ENCODE measurements around the gene RAB26.

RAB26 gene

DNA sequence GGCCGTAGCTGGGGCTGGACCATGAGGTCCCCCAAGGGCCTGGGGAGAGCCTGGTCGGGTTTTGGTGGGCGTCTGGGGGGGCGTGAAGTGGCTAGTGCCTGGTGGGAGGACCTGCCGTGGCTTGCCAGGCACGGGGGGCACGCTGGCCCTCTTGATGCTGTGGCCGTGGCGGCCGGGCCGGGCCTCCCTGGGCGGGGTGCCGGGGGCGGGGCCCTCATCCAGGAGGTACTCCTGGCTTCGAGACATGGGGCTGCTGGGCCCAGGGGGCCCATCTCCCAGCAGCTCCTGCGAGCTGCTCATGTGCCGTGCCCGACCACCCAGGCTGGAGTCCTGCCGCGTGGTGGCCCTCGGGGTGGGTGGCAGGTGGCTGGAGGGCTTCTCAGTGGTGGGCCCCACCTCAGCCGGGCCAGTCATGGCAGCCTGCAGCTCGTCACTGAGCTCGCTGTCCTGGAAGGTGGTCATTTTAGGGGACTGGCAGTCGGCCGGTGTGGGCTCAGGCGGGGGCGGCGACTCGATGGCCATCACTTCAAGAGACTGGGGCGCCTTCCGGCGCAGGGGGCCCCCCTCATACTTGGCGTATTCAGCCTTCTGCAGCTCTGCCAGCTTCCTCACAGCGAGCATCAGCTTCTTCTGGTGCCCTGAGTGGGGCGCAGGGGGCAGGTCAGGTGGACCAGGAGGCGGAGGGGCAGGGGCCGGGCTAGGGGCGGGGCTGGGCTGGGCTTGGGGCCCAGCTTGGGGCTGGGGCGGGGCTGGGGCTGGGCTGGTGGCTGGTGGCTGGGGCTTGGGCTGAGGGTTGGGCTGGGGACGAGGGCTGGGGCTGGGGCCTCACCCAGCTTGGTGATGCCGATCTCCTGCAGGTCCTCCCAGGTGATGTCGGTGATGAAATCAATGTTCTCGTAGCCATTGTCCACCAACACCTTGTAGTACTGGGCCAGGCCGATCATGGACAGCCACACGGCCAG lies 32.8 kb downstream of the RAB26 start:
- DNase-seq = no peak

DNA sequence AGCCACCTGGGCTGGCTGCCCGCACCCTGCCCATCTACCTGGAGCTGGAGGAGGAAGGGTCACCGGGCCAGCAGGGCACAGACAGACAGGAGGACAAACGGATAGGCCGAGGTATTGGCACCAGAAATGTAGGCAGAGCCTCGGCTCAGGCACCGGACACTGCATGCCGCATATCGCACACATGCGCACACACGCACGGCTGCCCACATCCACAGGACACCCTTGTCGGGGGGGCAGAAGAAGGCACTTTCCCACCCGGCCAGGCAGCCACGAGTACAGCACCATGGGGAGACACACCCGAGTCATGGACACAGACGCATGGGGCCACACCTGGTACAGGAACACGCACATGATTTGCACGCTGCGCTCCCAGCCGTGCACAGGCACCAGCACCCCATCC lies 33.5 kb downstream of the RAB26 start:
- DNase-seq = no peak

DNA sequence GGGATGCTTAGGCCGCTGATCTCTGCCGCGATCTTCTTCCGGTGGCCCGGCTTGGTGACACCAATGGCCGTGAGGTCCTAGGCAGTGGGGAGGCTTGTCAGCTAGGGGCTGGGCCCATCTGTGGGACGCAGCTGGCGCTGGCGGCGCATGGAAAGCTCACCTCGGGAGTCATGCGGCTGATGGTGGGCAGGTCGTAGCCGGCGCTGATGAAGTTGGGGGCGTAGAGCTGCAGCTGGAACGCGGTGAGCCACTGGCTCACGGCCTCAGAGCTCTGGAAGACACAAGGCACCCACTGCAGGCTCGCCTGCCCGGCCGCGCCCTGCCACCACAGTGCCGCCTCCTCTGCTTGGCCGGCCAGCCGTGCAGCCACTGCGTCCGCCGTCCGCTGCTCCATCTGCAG lies 35.2 kb downstream of the RAB26 start:
- DNase-seq = no peak

DNA sequence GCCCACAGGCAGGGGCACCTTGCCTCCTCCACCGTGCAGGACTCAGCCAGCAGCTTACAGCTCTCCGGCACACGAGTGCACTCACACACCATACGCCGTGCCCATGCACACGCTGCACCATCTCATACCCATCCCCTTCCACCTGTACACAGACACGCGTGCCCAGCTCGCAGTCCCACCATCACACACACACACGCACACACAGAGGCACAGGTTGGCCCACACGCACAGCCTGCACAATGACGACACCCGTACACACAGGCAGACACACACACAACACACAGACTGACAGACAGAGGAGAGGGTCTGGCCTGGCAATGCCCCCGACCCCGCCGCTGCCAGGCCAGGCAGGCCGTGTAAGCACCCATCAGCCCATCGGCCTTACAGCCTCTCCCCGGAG lies 35.9 kb downstream of the RAB26 start:
- no peak for DNase-seq

DNA sequence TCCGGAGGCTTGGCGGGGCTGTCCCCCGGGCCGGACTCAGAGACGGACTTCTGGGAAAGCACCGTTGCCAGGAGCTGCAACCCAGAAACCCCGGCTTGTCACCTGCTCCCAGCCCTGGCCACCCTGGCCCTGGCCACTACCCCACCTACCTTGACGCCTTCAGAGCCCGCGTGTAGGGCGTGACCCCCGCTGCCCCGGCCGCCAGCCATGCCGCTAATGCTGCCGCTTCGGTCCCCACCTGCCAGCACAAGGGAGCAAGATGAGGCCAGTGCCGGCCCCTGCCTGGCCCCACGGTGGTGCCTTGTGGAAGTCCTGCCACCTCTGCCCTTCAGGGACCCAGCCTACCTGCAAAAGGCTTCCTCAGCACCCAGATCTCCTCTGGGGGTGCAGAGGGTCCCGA lies 36.5 kb downstream of the RAB26 start:
- DNase-seq = no peak

DNA sequence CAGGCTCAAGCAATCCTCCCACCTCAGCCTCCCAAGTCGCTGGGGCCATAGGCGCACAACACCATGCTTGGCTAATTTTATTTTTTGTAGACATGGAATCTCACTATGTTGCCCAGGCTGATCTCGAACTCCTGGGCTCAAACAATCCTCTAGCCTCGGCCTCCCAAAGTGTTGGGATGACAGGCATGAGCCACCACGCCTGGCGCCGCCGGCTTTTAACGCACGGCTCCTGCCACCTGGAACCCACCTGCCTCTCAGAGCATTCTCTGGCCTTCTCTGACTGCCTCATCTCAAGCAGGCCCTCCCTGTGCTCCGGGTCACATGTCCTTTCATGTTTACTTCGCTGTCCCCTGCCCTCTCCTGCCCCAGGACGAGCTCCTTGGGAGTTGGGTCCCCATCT lies 37.6 kb downstream of the RAB26 start:
- DNase-seq = no peak

DNA sequence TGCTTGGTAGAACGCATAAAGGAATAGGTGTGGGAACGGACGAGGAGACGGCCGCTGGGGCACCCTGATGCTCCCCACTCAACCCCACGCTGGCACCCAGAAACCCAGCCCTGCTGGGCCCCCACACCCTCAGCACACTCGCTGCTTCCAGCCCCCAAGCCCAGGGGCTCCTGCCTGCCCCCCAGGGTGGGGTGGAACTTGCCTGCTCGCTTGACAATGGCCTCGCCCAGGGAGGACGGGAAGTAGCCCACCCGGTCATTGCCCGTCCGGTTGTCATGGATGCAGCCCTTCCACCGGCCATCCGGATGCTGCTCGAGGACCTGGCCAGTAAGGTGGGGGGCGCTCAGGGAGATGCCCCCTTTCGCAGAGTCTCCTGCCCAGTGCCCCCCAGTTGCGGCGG lies 38.1 kb downstream of the RAB26 start:
- no peak for DNase-seq

DNA sequence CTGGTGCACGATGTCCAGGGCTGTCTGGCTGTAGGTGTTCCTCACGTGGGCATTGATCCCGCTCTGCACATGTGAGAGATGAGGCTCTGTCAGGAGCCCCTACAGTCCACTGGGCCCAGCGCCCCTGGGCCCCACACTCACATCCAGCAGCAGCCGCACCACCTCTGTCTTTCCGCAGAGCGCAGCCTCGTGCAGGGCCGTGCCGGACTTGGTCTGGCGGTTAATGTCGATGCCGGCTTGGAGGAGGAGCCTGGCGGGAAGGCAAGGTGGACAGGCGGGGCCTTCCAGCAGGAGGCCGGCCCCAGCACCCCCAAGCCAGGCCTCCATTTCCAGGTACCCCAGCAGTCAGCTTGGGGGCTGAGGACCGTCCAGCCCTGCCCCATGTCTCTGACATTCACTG lies 38.8 kb downstream of the RAB26 start:
- no peak for DNase-seq

DNA sequence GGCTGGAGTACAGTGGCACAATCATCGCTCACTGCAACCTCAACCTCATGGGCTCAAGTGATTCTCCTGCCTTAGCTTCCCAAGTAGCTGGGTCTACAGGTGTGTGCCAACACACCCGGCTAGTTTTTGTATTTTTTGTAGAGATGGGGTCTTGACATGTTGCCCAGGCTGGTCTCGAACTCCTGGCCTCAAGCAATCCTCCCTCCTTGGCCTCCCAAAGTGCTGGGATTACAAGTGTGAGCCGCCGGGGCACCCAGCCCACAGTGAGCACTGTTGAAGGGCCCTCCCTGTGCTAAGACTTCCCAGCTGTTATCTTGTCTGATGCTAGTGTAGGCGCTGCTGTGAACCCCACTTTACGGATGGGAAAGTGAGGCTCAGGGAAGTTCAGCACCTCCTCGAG lies 40.0 kb downstream of the RAB26 start:
- no peak for DNase-seq

DNA sequence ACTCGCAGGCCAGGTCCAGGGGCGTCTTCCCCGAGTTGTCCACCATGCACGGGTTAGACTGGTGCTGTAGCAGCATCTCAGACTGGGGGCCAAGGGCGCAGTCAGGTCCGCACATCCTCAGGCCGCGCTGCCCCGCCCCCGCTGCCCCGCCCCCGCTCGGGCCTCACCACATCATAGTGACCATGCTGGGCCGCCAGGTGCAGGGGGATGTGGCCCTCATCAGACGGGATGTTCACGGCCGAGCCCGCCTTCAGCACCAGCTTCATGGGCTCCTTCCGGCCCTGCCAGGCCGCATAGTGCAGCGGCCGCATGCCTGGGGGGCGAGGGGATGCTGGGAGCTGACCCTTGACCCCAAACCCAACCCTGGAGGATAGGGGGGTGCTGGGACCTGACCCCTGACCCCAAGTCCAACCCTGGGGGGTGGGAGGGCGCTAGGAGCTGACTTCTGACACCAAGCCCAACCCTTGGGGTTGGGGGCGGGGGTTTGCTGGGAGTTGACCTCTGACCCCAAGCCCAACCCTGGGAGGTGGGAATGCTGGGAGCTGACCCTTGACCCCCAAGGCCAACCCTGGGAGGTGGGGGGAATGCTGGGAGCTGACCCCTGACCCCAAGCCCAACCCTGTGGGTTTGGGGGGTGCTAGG lies 40.9 kb downstream of the RAB26 start:
- DNase-seq = no peak

DNA sequence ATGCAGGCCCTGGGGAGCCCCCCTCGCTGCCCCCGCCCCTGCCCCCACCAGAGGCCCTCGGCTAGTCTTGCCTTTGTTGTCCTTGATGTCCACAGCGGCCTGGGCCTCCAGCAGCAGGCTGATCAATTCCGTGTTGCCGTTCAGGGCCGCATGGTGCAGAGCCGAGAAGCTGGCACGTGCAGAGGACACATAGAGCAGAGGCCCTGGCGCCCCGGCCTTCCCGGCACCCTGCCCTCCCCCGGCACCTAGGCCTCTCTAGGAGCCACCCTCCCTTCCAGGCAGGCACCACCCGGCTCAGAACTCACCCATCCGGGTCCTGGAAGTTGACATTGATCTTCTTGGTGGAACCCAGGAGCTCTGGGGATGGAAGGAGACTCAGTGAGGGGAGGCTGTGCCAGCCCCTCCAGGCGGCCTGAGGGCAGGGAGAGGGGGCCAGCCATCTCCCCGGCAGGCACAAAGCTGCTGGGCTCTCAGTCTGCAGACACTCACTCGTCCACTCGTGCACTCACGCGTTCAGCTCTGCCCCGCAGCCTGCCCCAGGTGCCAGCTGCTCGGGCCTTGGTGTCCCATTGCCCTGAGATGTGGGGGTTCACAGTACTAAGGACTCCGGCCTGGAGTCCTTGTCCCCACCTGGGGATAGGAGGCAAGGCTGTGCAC lies 41.7 kb downstream of the RAB26 start:
- DNase-seq = no peak

DNA sequence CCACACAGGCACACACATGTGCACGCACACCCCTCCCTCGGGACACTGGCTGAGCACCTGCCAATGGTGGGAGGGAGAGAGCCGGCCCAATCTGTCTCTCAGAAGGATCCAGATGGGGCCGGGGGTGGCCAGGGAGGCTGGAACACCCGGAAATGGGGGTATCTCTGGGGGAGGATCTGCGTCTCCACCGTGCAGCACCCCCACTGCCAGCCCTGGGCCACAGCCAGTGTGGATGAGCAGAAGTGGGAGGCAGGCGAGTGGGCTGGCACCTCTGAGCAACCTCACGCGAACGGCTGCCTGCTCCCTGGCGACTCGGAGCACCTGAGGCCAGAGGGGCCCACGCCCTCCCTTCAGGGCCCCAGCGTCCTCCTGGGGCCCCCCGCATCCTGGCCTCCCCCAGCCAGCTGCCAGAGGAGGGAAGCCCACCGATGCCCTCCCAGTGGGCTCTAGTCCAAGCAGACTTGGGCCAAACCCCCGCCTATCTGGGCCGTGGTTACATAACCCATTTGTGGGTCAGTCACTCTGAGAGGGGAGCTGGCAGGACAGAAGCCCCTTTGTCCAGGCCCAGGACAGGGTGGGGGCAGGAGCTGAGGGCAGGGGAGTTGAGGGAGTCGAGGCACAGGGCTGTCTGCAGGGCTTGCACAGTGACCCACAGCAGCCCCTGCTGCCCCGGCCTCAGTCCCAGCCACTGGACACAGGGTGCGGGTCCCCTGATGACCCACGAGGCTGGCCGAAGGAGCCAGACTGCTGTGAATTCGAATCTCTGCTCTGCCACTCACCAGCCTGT lies 42.4 kb downstream of the RAB26 start:
- no peak for DNase-seq

DNA sequence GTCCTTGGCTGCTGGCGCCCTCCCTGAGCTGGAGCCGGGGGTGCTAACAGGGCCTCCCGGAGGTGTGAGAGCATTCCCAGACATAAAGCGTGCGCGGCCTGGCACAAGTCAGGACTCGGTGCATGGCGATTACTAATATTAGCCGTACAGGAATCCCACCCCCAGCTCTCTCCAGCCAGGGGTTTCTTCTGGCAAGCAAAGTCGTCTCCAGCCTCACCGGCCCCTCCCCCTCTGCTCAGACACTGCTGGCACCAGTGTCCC lies 43.0 kb downstream of the RAB26 start:
- no peak for DNase-seq

DNA sequence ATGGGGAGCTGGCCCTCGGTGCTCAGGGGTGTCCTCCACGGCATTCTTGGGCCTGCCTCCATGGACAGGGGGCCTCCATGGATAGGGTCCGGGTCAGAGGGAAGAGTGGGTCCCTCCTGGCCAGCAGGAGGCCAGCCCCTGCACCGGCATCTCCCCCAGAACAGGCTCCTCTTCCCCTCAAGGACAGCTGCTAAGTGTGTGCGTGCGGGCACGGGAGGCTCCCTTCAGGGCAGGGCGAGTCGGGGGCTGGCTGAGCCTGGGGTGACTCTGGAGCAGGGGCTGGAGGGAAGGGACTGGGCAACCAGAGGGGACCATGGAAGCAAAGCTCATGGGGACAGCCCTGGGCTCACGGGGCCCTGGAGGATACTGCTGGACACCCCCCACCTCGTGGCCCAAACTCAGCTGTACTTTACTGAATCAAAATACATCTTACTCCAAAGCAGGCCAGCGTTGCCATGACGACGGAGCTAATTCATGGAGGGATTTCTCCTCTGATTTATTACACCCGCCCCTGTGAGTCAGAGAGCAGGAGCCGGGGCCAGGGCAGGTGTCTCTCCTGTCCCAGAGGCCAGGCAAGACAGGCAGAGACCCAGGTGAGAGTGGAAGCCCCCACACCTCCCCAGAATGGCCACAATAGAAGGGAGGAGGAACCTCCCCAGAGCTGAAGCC lies 45.9 kb downstream of the RAB26 start:
- DNase-seq = no peak

DNA sequence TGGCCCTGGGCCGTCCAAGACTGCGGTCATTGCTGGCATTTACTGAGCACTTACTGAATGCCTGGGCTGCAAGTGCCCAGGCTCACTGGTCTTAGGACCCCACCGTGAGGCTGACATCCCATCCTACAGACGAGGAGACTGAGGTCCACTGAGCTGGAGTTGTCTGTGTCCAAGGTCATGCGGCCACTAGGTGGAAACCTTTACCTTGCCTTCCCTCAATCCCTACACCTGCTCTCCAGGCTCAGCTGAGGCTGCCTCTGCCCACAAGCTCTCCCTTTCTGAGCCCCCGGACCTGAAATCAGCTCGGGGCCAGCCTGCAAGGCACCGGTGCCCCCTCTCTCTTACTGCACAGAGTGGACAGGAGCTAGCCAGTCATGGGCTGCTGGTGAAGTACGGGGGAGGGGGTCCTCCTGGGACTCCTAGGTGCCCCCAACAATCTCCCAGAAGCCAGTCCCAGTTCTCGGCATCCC lies 46.5 kb downstream of the RAB26 start:
- DNase-seq = no peak

DNA sequence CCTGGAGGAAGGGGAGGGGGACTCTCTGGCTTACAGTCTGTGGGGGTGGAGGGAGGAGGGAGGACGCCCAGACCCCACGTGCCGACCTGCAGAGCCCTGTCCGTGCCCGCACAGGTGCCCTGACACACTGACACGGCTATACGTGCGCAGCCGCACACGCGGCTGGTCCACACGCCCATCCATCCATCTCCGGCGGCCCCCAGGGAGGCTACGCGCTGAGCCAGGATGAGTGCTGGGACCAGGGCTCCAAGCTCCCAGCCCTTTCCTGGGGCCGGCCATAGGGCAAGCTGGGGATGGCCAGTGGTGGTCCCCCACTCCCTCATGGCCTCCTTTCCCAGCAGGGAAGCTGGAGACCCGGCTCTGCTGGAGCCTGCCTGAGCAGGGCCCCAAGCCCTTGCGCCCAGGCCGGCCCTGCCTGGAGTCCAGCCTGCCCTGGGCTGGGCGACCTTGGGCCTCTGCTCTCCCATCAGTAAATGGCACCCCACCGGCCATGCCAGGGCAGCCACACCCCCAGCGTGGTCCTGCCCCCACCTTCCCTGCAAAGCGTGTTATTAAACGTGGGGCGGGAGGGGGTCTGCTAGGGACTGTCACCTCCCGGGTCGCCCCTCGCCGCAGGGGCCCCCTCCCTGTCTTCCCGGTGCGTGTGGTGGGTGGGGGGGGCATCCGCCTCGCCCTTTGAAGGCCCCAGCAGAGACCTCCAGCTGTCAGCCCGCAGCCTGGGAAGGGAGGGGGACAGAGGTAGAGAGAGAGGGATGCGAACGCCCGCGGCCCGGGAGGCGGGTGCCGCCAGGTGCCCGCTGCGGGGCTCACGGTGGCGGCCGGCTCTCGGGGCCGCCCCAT lies 47.1 kb downstream of the RAB26 start:
- DNase-seq = no peak

DNA sequence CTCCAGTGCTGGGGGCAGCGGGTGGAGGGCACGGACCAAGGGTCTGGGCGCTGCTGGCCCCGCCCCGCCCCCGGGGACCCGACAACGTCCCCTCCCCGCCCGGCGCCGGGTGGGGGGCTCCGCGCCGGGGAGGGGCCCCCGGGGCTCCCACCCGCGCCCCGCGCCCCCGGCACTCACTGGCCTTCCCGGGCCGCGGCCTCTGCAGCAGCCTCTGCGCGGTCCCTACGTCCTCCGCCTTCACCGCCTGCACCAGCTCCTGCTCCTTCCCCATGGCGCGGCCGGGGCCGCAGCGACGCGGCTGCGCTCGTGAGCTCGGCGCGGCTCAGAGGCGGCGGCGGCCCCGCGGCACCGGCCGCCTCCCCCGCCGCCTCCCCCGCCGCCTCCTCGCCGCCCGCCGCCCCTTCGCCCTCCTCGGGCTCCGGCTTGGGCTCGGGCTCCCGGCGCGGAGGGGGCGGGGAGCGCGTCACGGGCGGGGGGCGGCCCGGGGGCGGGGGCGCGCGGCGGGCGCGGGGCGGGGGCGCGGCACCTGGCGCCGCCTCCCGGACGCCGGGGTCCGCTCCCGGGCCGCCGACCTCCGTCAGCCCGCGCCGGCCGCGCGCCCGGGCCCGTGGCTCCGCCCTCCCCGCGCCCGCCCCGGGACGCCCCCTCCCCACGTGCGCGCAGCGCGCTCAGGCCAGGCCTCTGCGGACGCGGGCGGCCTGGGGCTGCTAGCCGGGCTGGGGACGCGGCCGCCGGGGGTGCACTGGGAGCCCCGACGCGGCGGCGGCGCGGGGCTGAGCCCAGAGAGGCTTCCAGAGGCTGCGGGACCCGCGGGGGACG lies 47.9 kb downstream of the RAB26 start, which contains the start of gene CASKIN1:
Gene CASKIN1, minus strand, starts transcription at position 444 of the 819 bp plus-strand sequence. Its CDS starts 173 bp downstream, at position 271.
- DNase-seq = no peak

DNA sequence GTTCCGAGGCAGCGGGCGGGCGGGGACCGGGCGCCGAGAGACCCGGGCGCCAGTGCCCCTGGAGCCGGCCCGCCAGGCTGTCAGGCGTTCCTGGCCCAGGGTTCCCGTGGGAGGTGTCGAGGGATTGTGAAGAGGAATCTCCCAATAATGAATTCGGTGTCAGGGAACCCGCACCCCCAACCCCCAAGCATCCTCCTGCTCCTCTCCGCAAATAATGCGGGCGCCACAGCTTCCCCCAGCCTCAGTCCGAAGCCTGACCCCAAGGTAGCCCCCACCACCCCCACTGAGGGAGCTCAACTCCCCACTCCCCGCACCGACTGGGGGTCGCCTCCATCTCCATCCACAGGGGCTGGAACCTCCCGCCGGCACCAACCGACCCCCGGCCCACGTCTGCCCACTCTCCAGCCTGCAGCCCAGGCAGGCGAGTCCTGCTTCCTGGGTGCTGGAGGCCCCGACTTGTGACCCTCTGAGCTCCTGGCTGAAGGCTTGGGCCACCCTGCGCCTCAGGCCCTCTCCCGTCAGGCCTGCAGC lies 48.6 kb downstream of the RAB26 start:
- DNase-seq = no peak

DNA sequence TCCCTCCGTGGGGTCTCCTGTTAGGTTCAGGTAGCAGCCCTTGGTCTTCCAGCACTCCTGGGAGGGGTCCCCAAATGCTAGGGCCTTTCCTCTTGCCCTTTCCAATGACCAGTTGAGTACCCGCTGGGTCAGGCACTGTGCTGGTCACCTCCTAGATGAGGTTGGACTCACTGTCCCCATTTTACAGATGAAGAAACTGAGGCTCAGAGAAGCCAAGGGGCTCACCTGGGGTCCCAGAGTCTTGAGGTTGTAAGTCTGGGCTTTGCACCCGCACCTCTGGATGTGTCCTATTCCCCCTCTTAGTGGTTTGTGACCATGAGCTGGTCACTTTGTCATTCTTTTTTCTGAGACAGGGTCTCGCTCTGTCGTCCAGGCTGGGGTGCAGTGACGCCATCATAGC lies 49.3 kb downstream of the RAB26 start:
- DNase-seq = no peak

DNA sequence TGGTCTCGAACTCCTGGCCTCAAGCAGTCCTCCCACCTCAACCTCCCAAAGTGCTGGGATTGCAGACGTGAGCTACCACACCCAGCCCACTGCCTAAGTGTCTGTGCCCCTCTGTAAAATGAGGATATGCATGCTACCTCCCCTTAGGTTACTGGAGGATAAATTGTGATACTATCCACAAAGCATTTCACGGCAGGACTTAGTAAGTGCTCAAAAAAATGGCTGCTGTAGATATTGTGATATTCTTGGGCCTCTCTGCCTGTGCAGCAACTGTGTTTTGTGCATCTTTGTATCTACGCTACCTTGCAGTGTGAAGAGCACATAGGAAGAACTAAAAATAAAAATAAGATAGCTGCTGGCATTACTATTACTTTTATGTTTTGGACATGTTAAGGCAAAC lies 49.9 kb downstream of the RAB26 start:
- no peak for DNase-seq

Measured in stimulated activated CD4-positive, alpha-beta T cell treated with anti-CD3 and anti-CD28 coated beads, Interleukin-2, amount 100 ng/mL, for 48 hours (primary cell).